ENCODE data around the gene MLLT11.
A peak's percentile ranks its signal among the peaks of the same experiment; 100 is the strongest.
"Not testable (repeated sequence)": the region's sequence is repeated elsewhere in the genome, so short reads cannot be mapped to it uniquely, and the experiment has no call there.

Gene MLLT11

GRCh38 chr1:151058692-151059091, 1.5 kb upstream of the MLLT11 start:
- DNase-seq, result peak; percentile 57

- DNase-seq, result peak; percentile 96
These were observed 839 bp upstream of the MLLT11 start, which contains the start of gene CDC42SE1 for GRCh38 chr1:151059109-151060006. Gene CDC42SE1 (minus strand): TSS chr1:151059622. CDS start chr1:151055730, 3,892 bp downstream.

- DNase-seq, result peak; percentile 77
These were observed 642 bp downstream of the MLLT11 start for GRCh38 chr1:151060657-151061421.

- no peak for DNase-seq
These were observed 1.5 kb downstream of the MLLT11 start for GRCh38 chr1:151061704-151062103.

- peak; percentile 27 for DNase-seq
These were observed 2.7 kb downstream of the MLLT11 start for GRCh38 chr1:151062741-151063371.

- DNase-seq, result no peak
These were observed 5.0 kb downstream of the MLLT11 start for GRCh38 chr1:151065089-151065645.

GRCh38 chr1:151067185-151067584, 7.0 kb downstream of the MLLT11 start:
- DNase-seq, result no peak

- DNase-seq, result no peak
These were observed 8.9 kb downstream of the MLLT11 start for GRCh38 chr1:151069103-151069486.

GRCh38 chr1:151070474-151071276, 10.5 kb downstream of the MLLT11 start, which contains the start of gene GABPB2:
Gene GABPB2 (plus strand): TSS chr1:151070761. CDS start chr1:151088190, 17,429 bp downstream.
- DNase-seq, result peak; percentile 96

GRCh38 chr1:151072224-151072623, 12.0 kb downstream of the MLLT11 start:
- peak; percentile 25 for DNase-seq

GRCh38 chr1:151085953-151086559, 25.9 kb downstream of the MLLT11 start:
- DNase-seq, result no peak

GRCh38 chr1:151097426-151097825, 37.2 kb downstream of the MLLT11 start:
- DNase-seq, result not testable (repeated sequence)

- no peak for DNase-seq
These were observed 37.9 kb downstream of the MLLT11 start for GRCh38 chr1:151098126-151098525.

GRCh38 chr1:151104630-151105029, 44.4 kb downstream of the MLLT11 start:
- no peak for DNase-seq

- no peak for DNase-seq
These were observed 46.7 kb downstream of the MLLT11 start for GRCh38 chr1:151106894-151107293.

GRCh38 chr1:151108331-151108730, 48.1 kb downstream of the MLLT11 start:
- no peak for DNase-seq

- no peak for DNase-seq
These were observed 53.7 kb downstream of the MLLT11 start for GRCh38 chr1:151113877-151114276.

Data from NCI-H82 (cell line).